Mesendoderm (in vitro differentiated cells): ENCODE data around the gene LRRC72.

Experiments used
- DNase-seq: peaks from one replicate; pipeline ENCODE4 v3.0.0; 2013
- H2AK5ac ChIP-seq: 2 replicates; pipeline ENCODE4 v1.6.1; 2013; ENCODE audit warnings: low read length, inconsistent platforms
- H2BK120ac ChIP-seq: 2 replicates; pipeline ENCODE4 v1.6.1; 2013; ENCODE audit warnings: low read depth, mild to moderate bottlenecking, low read length, moderate library complexity, mixed read lengths
- H2BK15ac ChIP-seq: replicated peaks from 2 replicates; pipeline ENCODE4 v1.6.1; 2013; ENCODE audit warnings: low read depth, mild to moderate bottlenecking, moderate library complexity
- H2BK5ac ChIP-seq: 2 replicates; pipeline ENCODE4 v1.6.1; 2013; ENCODE audit warnings: low read length, inconsistent platforms
- H3K18ac ChIP-seq: 2 replicates; pipeline ENCODE4 v1.6.1; 2013; ENCODE audit warnings: mild to moderate bottlenecking, low read length, mixed read lengths
- H3K23ac ChIP-seq: one replicate; pipeline ENCODE4 v1.6.1; 2013; ENCODE audit warnings: low read length
- H3K27ac ChIP-seq: 2 replicates; pipeline ENCODE4 v1.5.1; 2013; ENCODE audit warnings: low read depth, mild to moderate bottlenecking, inconsistent platforms, low read length, moderate library complexity
- H3K27me3 ChIP-seq: 2 replicates; pipeline ENCODE4 v1.6.1; 2013; ENCODE audit warnings: low read length, control low read depth, mild to moderate bottlenecking, inconsistent platforms; ENCODE audit not compliant: insufficient read depth, poor library complexity
- H3K36me3 ChIP-seq: 2 replicates; pipeline ENCODE4 v1.6.1; 2013; ENCODE audit warnings: low read length, inconsistent platforms; ENCODE audit not compliant: control insufficient read depth, insufficient read depth
- H3K4ac ChIP-seq: one replicate; pipeline ENCODE4 v1.6.1; 2013; ENCODE audit warnings: low read depth, mild to moderate bottlenecking, low read length, moderate library complexity
- H3K4me1 ChIP-seq: 2 replicates; pipeline ENCODE4 v1.6.1; 2013; ENCODE audit warnings: low read depth, low read length, inconsistent platforms; ENCODE audit not compliant: control insufficient read depth
- H3K4me2 ChIP-seq: 2 replicates; pipeline ENCODE4 v1.6.1; 2013; ENCODE audit warnings: low read length
- H3K4me3 ChIP-seq: 2 replicates; pipeline ENCODE4 v1.5.1; 2013; ENCODE audit warnings: mild to moderate bottlenecking, low read length
- H3K56ac ChIP-seq: one replicate; pipeline ENCODE4 v1.6.1; 2013; ENCODE audit warnings: low read length
- H3K79me1 ChIP-seq: 2 replicates; pipeline ENCODE4 v1.6.1; 2013; ENCODE audit warnings: low read length, inconsistent platforms
- H3K79me2 ChIP-seq: 2 replicates; pipeline ENCODE4 v1.6.1; 2013; ENCODE audit warnings: mild to moderate bottlenecking, low read length; ENCODE audit not compliant: control insufficient read depth, insufficient read depth
- H3K9ac ChIP-seq: 2 replicates; pipeline ENCODE4 v1.6.1; 2013; ENCODE audit warnings: low read length, inconsistent platforms
- H4K5ac ChIP-seq: one replicate; pipeline ENCODE4 v1.6.1; 2013; ENCODE audit warnings: low read length
- H4K8ac ChIP-seq: one replicate; pipeline ENCODE4 v1.6.1; 2013; ENCODE audit warnings: low read depth, mild to moderate bottlenecking, control low read depth, low read length, moderate library complexity
- whole genome bisulfite sequencing: extraction: QIAGEN DNeasy Blood & Tissue Kit; methylation state at CpG from one replicate; pipeline ENCODE4 v1.1.7; 2013; ENCODE audit warnings: low lambda C conversion rate, missing lambda C conversion rate; ENCODE audit not compliant: insufficient coverage; ENCODE audit errors: extremely low coverage; 5-methylcytosine and 5-hydroxymethylcytosine counted together

Gene LRRC72

DNA sequence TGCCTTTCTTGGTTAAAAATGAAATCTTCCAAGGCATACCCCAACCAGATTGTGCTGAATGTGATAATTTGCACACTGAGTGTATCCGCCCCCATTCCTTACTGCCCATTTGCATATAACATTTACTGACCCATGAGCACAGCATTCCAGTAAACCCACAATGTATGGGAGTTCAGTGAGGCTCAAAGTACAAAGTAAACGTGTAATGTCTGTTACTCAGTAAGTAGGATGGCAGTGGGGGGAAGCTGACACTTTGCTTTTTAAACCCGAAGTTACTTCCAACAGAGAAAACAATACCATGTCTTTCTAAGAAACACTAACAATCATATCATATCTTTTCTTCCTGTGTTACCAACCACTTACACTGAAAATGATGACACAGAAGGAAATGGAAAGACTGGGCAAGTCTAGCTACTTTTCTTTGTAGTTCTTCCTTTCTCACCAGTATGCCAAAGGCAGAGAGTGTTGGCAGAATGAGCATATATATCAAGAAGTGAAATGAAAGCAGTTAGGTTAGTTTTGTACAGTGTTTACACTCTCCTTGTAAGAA, 34.0 kb upstream of the LRRC72 start:
- Histone ChIP-seq H3K4me1 (peaks cover 2% of the 10 kb centered on the region), H4K8ac (no peak overlapping the region), H2AK5ac (no peak overlapping the region), H3K4me2 (no peak overlapping the region), H3K18ac (no peak overlapping the region), H3K4me3 (no peak overlapping the region), H4K5ac (no peak overlapping the region), H3K4ac (no peak overlapping the region), H3K27me3 (no peaks in the 10 kb centered on the region), H3K23ac (no peak overlapping the region), H3K79me1 (no peaks in the 10 kb centered on the region), H3K79me2 (no peaks in the 10 kb centered on the region), H2BK15ac (peak overlapping the region; percentile 27), H3K36me3 (no peaks in the 10 kb centered on the region), H2BK5ac (no peak overlapping the region), H3K9ac (no peak overlapping the region), H3K56ac (no peak overlapping the region), H3K27ac (no peak overlapping the region), H2BK120ac (no peak overlapping the region)
- no peak for DNase-seq
- WGBS: no CpG with 5 or more reads among the region's 3 CpGs

DNA sequence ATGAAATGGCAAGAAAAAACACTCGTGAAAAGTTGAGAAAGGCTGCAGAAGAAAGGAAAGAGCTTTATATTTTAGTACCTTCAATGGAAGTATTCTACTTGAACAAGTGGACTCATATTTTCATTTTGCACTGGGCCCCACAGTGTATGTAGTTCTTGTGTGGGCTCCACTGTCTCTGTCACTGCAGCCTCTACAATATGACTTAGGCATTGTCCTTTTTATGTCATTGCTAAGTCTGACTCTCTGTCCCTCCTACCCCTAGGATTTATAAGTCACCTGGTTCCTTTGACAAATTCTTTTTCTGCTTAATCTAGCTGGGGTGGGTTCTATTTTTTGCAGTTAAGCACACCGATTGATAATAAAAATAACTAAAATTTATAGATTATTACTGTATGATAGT, 33.4 kb upstream of the LRRC72 start:
- WGBS: no CpG with 5 or more reads among the region's 2 CpGs
- Histone ChIP-seq H3K23ac (no peak overlapping the region), H2AK5ac (no peak overlapping the region), H3K27me3 (no peaks in the 10 kb centered on the region), H4K5ac (no peak overlapping the region), H4K8ac (no peak overlapping the region), H2BK5ac (no peak overlapping the region), H3K79me1 (no peaks in the 10 kb centered on the region), H3K4me1 (peaks cover 2% of the 10 kb centered on the region), H3K79me2 (no peaks in the 10 kb centered on the region), H3K56ac (no peak overlapping the region), H3K27ac (no peak overlapping the region), H2BK120ac (no peak overlapping the region), H3K36me3 (no peaks in the 10 kb centered on the region), H3K4ac (no peak overlapping the region), H3K4me2 (no peak overlapping the region), H3K9ac (no peak overlapping the region), H2BK15ac (no peak overlapping the region), H3K18ac (no peak overlapping the region), H3K4me3 (no peak overlapping the region)
- no peak for DNase-seq

DNA sequence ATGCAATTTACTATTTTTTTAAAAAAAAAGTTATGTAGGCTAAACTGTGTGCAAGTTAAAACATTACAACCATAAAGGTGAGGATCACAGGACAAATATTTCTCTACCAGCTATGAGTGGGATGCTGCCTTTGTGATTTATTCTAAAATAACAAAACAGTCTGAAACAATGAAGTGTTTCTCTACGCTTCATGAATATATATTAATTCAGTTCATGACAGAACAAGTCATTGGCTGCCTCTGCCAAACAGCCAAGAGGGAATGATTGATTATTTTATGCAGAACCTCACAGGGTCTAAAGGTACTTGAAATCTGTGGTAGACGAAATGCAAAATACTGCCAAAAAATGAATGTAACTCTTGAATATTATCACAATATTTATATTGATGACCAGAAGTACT, 32.1 kb upstream of the LRRC72 start:
- H2BK15ac ChIP-seq: peak overlapping the region; percentile 36
- no peak overlapping the region for H3K4ac ChIP-seq
- H3K27me3 ChIP-seq: no peaks in the 10 kb centered on the region
- no peak overlapping the region for H3K56ac ChIP-seq
- no peak overlapping the region for H4K8ac ChIP-seq
- no peak overlapping the region for H3K18ac ChIP-seq
- no peaks in the 10 kb centered on the region for H3K36me3 ChIP-seq
- H2BK120ac ChIP-seq: no peak overlapping the region
- H3K4me3 ChIP-seq: no peak overlapping the region
- H3K4me2 ChIP-seq: no peak overlapping the region
- WGBS: no CpG with 5 or more reads among the region's 2 CpGs
- H2BK5ac ChIP-seq: no peak overlapping the region
- H2AK5ac ChIP-seq: no peak overlapping the region
- peaks cover 2% of the 10 kb centered on the region for H3K4me1 ChIP-seq
- no peak overlapping the region for H4K5ac ChIP-seq
- no peak overlapping the region for H3K9ac ChIP-seq
- no peaks in the 10 kb centered on the region for H3K79me1 ChIP-seq
- H3K27ac ChIP-seq: no peak overlapping the region
- no peaks in the 10 kb centered on the region for H3K79me2 ChIP-seq
- H3K23ac ChIP-seq: no peak overlapping the region
- no peak for DNase-seq

DNA sequence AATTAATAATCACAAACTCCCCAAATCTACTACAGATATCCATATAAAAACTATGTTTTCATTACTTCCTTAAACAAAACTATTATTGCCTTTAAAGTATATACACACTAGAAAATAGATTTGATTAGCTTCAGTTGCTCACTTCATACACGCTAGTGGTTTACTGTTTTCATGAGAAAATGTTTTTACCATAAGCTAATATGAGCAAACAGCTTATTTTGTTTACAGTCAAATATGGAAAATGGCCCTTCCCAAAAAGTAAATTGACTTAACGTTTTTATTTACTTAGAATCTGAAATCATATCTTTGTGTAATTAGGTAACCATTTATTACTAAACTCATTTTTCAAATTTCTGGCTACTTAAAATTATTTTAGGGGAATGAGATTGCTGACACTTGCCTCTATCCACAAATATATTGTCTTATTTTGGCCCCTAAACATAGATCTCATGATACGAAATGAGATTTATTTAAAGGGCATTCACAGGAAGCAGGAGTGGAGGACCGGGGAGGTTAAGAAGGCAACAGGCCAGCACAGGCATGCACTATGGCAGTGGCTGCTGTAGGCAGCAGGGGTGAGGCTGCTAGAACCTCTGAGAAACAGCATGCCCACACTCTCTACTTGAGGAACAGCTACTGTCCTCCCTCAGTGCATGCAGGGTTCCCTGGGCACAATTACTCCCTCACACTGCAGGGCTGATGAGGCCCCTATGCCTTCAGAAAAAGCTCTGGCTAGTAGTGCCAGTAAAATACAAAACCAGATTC, 31.5 kb upstream of the LRRC72 start:
- Histone ChIP-seq H3K4me3 (no peak overlapping the region), H2BK5ac (no peak overlapping the region), H3K4me1 (peaks cover 2% of the 10 kb centered on the region), H3K27ac (no peak overlapping the region), H3K4me2 (no peak overlapping the region), H3K18ac (no peak overlapping the region), H3K79me2 (no peaks in the 10 kb centered on the region), H2AK5ac (no peak overlapping the region), H2BK15ac (no peak overlapping the region), H3K27me3 (no peaks in the 10 kb centered on the region), H4K5ac (no peak overlapping the region), H3K56ac (peak overlapping the region; percentile 69), H3K9ac (no peak overlapping the region), H3K79me1 (no peaks in the 10 kb centered on the region), H3K4ac (no peak overlapping the region), H3K36me3 (no peaks in the 10 kb centered on the region), H3K23ac (no peak overlapping the region), H2BK120ac (no peak overlapping the region), H4K8ac (no peak overlapping the region)
- WGBS: no CpG with 5 or more reads among the region's 4 CpGs
- DNase-seq: no peak

DNA sequence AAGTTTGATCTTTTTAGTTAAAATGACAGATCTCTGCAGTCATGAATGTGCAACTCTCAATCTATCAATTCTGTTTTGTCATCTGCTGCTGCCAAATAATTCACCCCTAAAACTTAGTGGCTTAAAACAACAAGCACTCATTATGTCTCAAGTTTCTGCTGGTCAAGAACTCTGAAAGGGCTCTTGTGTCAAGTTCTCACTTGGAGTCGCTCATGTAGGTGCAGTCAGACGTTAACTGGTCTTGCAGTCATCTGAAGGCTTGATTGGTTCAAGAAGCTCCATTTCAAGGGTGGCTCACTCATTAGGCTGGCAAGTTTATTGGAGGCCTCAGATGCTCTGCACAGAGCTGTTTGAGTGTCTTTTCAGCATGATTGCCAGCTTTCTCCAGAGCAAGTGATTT, 28.5 kb upstream of the LRRC72 start:
- DNase-seq: no peak
- H3K4me1 ChIP-seq: peaks cover 2% of the 10 kb centered on the region
- WGBS: no CpG with 5 or more reads among the region's 2 CpGs
- H3K4me3 ChIP-seq: no peak overlapping the region
- H3K36me3 ChIP-seq: no peaks in the 10 kb centered on the region
- no peak overlapping the region for H2AK5ac ChIP-seq
- H3K4ac ChIP-seq: no peak overlapping the region
- H3K23ac ChIP-seq: no peak overlapping the region
- no peak overlapping the region for H3K27ac ChIP-seq
- no peak overlapping the region for H2BK120ac ChIP-seq
- no peak overlapping the region for H3K56ac ChIP-seq
- H2BK5ac ChIP-seq: no peak overlapping the region
- no peak overlapping the region for H3K9ac ChIP-seq
- H3K18ac ChIP-seq: no peak overlapping the region
- no peaks in the 10 kb centered on the region for H3K79me1 ChIP-seq
- H4K8ac ChIP-seq: no peak overlapping the region
- H3K27me3 ChIP-seq: no peaks in the 10 kb centered on the region
- no peaks in the 10 kb centered on the region for H3K79me2 ChIP-seq
- H3K4me2 ChIP-seq: no peak overlapping the region
- H4K5ac ChIP-seq: no peak overlapping the region
- no peak overlapping the region for H2BK15ac ChIP-seq

DNA sequence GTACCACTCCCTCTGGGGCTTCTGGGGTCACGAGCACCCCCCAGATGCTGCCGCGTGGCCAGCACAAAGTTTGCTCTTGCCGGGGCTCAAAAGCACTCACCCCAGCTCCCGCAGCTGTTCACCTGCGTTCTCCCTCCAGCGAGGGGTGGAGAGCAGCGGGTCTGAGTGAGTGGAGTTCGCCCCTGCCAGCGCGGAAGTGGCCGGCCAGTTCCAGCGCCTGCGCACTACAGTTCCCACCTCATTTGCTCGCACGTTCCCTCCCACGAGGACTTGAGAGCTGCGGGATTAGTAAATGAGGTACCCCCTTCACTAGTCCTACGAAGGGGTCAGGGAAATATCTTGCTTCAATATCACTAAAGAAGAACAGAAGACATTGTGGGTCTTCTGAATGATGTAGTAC, 24.3 kb upstream of the LRRC72 start:
- Histone ChIP-seq H4K8ac (no peak overlapping the region), H3K27ac (no peak overlapping the region), H2AK5ac (no peak overlapping the region), H2BK5ac (no peak overlapping the region), H3K56ac (no peak overlapping the region), H3K4me3 (no peak overlapping the region), H3K4me2 (no peak overlapping the region), H3K9ac (no peak overlapping the region), H3K36me3 (no peaks in the 10 kb centered on the region), H3K18ac (no peak overlapping the region), H2BK120ac (no peak overlapping the region), H3K4ac (no peak overlapping the region), H3K27me3 (no peaks in the 10 kb centered on the region), H3K4me1 (no peaks in the 10 kb centered on the region), H2BK15ac (no peak overlapping the region), H3K79me2 (no peaks in the 10 kb centered on the region), H3K23ac (no peak overlapping the region), H4K5ac (no peak overlapping the region), H3K79me1 (no peaks in the 10 kb centered on the region)
- DNase-seq: no peak
- no CpG with 5 or more reads among the region's 19 CpGs for WGBS
